GM12872 (cell line): ENCODE data around the gene CHID1.

ENCODE experiments used
- CTCF ChIP-seq: IDR thresholded peaks from 3 replicates; pipeline ENCODE4 v1.5.1; 2011; ENCODE audit warnings: low read depth, mild to moderate bottlenecking, low read length, moderate library complexity; ENCODE audit not compliant: insufficient read depth

The CHID1 gene

GRCh38 chr11:953512-953911, 42.9 kb upstream of the CHID1 start:
- no peak for TF ChIP-seq CTCF

GRCh38 chr11:952406-953385, 42.1 kb upstream of the CHID1 start:
- no peak for TF ChIP-seq CTCF

- TF ChIP-seq CTCF, result no peak
Observed at GRCh38 chr11:951507-951906, 40.9 kb upstream of the CHID1 start.

GRCh38 chr11:947744-948143, 37.1 kb upstream of the CHID1 start:
- no peak for TF ChIP-seq CTCF

GRCh38 chr11:945986-946385, 35.4 kb upstream of the CHID1 start:
- no peak for TF ChIP-seq CTCF

GRCh38 chr11:944711-945470, 34.3 kb upstream of the CHID1 start:
- no peak for TF ChIP-seq CTCF

- no peak for TF ChIP-seq CTCF
Observed at GRCh38 chr11:942823-943222, 32.2 kb upstream of the CHID1 start.
